T-helper 22 cell (primary cell): Measurements from ENCODE around the gene DMGDH.

Experiments used
- DNase-seq: peaks from one replicate; pipeline ENCODE4 v3.0.0-alpha.2; 2020; ENCODE audit warnings: low read depth

The DMGDH gene

DNA sequence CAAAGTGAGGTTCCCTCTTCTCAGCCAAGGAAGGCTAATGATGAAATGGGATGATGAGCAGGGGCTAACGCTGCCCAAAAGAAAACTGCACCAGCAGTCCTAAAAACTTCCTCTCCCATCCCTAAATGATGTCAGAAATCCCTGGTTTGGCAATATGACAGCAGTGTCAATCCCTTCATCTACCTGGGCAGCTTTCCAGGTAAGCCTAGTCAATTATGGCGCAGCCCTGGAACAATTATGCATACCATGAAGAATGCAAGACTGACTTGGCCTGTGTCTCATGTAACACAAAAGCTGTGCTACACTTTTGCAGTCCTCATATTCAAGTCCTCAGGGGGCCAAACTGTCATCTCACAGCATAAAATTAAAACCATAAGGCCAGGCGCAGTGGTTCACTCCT, 7.0 kb downstream of the DMGDH start:
- DNase-seq: no peak

DNA sequence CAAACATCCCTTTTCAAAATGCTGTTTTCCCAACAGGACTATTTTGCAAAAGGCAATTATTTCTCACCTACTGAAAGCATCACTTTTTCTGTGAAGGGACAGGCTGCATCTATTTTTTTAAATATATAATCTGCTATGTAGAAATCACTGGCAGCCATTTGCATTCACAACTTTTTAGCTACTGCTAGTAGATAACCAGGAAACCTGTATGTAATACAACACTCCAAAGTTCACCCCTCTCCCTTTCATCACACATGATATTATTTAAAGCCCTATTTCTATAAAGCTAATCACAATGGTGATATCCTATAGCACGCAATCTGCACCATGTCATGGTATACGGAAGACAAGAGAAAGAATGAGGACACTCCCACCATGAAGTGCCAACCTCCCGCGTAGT, 9.8 kb downstream of the DMGDH start:
- DNase-seq: no peak

- no peak for DNase-seq
Observed at GRCh38 chr5:79056847-79057246, 12.6 kb downstream of the DMGDH start.

GRCh38 chr5:79055017-79055416, 14.5 kb downstream of the DMGDH start:
- no peak for DNase-seq

DNA sequence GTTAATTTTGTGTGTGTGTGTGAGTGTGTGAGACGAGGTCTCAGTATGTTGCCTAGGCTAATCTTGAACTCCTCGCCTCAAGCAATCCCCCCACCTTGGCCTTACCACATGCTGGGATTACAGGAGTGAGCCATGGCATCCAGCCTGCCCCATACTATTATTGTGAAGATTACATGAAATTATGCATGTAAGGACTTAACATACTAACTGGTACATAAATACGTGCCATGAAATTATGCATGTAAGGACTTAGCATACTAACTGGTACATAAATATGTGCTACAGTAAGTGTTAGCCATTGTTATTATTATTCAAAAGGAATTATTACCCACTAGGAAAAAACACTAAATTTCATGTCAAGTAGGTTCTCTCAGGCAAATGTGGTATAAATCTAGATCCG, 16.2 kb downstream of the DMGDH start:
- no peak for DNase-seq

- no peak for DNase-seq
Observed at GRCh38 chr5:79050498-79050897, 19.0 kb downstream of the DMGDH start.

GRCh38 chr5:79048437-79048836, 21.0 kb downstream of the DMGDH start:
- DNase-seq: no peak

DNA sequence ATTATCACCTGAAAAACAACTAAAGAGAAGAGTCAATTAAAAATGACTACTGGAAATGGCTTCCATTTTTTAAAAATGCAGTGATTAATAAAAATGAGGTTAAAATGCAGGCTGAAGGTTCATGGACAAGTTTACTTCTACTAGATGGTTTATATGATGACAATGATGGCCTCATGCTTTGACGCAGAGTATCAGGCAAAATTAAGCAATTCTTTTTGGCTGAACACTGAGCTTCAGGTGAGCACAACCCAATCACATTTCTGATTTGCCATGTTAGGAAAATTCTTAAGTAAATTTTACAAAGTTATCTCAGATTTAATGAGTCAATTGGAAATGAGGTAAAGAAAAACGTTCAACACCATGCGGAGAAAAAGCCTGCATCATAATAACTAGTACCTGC, 22.3 kb downstream of the DMGDH start:
- DNase-seq: no peak

DNA sequence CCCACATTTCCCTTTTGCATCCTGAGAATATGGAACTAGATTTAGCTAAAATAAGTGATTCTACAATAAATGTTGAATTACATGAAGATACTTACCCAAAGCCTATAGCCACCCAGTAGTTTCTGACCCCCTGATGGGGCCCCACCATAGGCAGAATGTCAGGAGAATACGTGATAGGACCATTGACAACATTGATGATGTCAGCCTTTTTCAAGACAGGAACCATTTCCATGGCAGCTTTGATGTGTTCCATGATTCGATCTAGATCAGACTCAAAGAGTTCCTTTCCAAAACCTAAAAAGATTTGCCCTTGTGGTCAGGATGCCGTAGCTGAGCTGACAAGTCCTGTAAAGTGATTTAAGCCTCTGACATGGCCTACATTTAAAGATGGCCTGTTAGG, 27.3 kb downstream of the DMGDH start:
- no peak for DNase-seq

DNA sequence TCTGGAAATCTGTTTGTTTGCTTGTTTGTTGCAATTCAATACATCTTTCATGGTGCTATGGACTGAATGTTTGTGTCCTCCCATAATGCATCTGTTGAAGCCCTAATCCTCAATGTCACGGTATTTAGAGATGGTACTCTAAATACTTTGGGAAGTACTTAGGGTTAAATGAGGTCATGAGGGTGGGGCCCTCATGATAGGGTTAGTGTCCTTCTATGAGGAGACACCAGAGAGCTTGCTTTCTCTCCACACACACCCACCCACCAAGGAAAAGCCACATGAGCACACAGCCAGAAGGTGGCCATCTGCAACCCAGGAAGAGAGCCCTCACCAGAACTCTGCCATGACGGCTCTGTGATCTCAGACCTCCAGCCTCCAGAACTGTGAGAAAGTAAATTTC, 32.7 kb downstream of the DMGDH start:
- DNase-seq: no peak

- DNase-seq: no peak
Observed at GRCh38 chr5:79035237-79035636, 34.2 kb downstream of the DMGDH start.

GRCh38 chr5:79032782-79033181, 36.7 kb downstream of the DMGDH start:
- no peak for DNase-seq

GRCh38 chr5:79032031-79032695, 37.3 kb downstream of the DMGDH start:
- DNase-seq: no peak

DNA sequence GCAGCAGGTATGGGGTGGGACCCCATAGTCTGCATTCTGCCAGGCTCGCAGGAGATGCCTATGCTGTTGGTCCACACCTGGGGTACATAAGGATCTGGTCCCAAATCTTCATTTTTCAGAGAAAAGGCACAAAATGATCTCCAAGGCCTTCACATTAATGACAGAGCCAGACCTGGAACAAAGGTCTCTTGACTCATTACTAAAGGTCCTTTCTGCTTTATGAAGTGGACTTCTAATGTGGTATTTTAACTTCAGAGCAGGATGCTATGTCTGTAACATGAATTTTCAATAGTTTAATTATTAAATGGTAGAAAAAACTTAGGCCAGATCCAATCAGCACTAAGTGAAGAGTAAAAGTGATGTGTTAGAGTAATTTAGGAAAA, 38.0 kb downstream of the DMGDH start:
- no peak for DNase-seq

GRCh38 chr5:79030663-79031484, 38.6 kb downstream of the DMGDH start:
- DNase-seq: no peak

DNA sequence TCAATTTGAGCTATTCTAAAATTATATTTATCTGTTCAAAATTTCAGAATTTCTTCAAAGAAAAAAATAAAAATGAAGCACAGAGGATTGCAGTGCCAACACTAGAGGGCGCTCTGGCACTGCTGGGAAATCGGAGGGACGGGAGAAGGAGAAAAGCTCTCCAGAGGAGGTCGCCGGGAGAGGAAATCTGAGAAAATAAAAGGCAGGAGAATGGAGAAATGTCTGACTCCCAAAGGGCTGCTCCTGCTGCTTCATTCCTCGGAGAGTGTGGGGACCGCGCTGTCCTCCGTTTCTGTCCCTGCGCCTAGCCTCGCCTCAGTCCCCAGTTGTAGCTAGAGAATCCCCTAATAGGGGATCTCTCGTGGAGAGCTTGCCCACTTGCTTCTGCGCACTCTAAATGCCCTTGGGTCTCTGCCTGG, 44.4 kb downstream of the DMGDH start:
- no peak for DNase-seq

DNA sequence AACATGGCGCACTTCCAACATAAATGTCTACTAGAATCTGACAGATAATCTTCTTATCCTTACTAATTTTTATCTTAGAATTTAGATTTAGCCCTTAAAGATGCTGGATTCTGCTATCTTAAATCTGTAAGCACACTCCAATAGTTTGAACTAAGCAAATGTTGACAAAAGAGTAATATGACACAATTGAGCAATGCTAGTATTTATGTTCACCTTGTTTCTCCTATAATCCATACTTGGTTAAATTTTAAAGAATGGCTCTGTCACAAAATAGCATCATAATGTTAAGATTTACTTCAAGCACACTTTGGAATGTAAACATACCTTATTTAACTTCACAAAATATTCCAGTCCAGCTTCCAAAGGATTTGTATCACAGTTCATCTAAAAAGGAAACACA, 45.5 kb downstream of the DMGDH start:
- DNase-seq: no peak

DNA sequence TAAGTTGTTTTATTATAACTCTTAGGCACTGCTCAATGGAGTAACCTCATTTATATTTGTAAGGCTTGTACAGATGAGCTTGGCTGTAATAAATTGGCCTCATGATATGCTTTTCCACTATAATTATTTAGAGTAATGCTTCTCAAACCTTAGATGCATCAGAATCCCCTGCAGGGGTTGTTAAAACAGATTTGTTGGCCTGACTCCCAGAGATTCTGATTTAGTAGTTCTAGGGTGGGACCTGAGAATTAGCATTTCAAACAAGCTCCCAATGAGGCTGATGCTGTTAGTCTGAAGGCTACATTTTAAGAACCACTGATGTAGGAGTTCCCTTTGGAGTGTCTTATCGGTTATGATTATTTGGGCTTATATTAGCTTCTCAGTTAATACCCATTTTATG, 46.1 kb downstream of the DMGDH start:
- DNase-seq: no peak

DNA sequence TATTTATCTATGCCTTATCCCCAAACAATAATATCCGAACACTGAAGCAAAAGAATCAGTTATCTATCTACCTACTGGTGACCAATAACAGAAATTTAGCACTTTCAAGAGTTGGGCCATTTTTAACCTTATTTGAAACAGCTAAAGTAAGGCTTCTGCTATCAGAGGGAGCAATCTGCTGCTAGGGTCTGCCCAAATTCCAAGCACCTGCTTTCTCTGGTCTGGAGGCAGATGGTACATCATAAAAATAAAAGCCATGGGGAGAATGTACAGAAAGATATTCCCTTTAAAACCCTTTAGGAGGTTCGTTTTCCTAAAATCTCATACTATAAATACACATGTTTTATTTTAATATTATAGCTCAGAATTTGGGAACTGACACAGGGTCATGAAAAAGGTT, 46.7 kb downstream of the DMGDH start:
- no peak for DNase-seq

DNA sequence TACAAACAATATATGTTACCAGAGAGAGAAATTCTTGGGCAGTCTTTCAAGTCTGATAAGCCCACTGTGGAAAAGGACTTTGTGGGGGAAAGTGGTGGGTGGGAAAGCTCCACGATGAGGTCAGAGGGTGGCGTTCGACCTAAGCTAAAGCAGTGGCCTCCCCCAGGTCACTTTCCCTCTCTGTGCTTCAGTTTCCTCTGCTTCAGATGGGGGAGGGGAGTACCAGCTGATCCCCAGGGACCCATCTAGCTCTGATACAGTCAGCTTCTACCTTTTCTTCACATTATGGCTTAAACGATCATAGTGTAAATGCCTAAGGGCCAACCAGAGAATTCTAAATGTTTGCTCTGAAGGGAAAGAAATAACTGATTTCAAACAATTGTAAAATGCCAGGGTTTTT, 47.7 kb downstream of the DMGDH start:
- no peak for DNase-seq

- DNase-seq: no peak
Observed at GRCh38 chr5:79020861-79021561, 48.5 kb downstream of the DMGDH start.

GRCh38 chr5:79014631-79015030, 54.8 kb downstream of the DMGDH start:
- DNase-seq: no peak

- DNase-seq: no peak
Observed at GRCh38 chr5:79011869-79012268, 57.6 kb downstream of the DMGDH start.
